GM19023 (cell line): ENCODE measurements around the gene HCRT.
"Not testable (repeated sequence)": the region's sequence is repeated elsewhere in the genome, so short reads cannot be mapped to it uniquely, and the experiment has no call there.

ENCODE experiments used
- ATAC-seq: cut with Tn5 transposase; IDR thresholded peaks from one replicate; pipeline ENCODE4 v1.9.1; 2021; ENCODE audit warnings: mild to moderate bottlenecking, moderate library complexity; ENCODE audit not compliant: unreplicated experiment

Gene HCRT

GRCh38 chr17:42198897-42199296 is 13.6 kb upstream of the HCRT start:
- no peak for ATAC-seq

- ATAC-seq: no peak
These were observed 12.4 kb upstream of the HCRT start for GRCh38 chr17:42197564-42198156.

- peak; percentile 85 for ATAC-seq
These were observed 9.0 kb upstream of the HCRT start, which contains the start of gene GHDC for GRCh38 chr17:42193969-42194899. Gene GHDC, minus strand, starts transcription at chr17:42194494. Its CDS starts 913 bp downstream, at chr17:42193581.

- ATAC-seq: no peak
These were observed 8.1 kb upstream of the HCRT start for GRCh38 chr17:42193216-42193968.

GRCh38 chr17:42192189-42193126 is 7.2 kb upstream of the HCRT start:
- no peak for ATAC-seq

- no peak for ATAC-seq
These were observed 6.0 kb upstream of the HCRT start for GRCh38 chr17:42191275-42191608.

GRCh38 chr17:42190491-42191274 is 5.4 kb upstream of the HCRT start:
- ATAC-seq: no peak

- no peak for ATAC-seq
These were observed 4.4 kb upstream of the HCRT start for GRCh38 chr17:42189651-42189965.

GRCh38 chr17:42188749-42189650 is 3.7 kb upstream of the HCRT start:
- no peak for ATAC-seq

GRCh38 chr17:42187833-42188232 is 2.6 kb upstream of the HCRT start:
- ATAC-seq: no peak

GRCh38 chr17:42186191-42186590 is 939 bp upstream of the HCRT start:
- not testable (repeated sequence) for ATAC-seq

- ATAC-seq: no peak
These were observed 324 bp upstream of the HCRT start for GRCh38 chr17:42185621-42185930.

GRCh38 chr17:42183741-42184711 is 1.2 kb downstream of the HCRT start:
- ATAC-seq: peak; percentile 66

GRCh38 chr17:42182927-42183734 is 2.1 kb downstream of the HCRT start:
- ATAC-seq: no peak

GRCh38 chr17:42181851-42182207 is 3.4 kb downstream of the HCRT start:
- no peak for ATAC-seq

- ATAC-seq: no peak
These were observed 4.1 kb downstream of the HCRT start, which contains the start of gene KCNH4 for GRCh38 chr17:42180922-42181850. Gene KCNH4, minus strand, starts transcription at chr17:42181142. Its CDS starts 197 bp downstream, at chr17:42180945.
